RCC 7860 (cell line): ENCODE measurements around the gene TRIM37.
A peak's percentile ranks its signal among the peaks of the same experiment; 100 is the strongest.

ENCODE experiments used
- DNase-seq: peaks from one replicate; pipeline ENCODE4 v3.0.0-alpha.2; 2015; ENCODE audit warnings: low spot score
- FAIRE-seq: peaks from 2 replicates; lab custom pipeline; 2012; peaks lifted over from hg19 to GRCh38; lab: Jason Lieb, UNC

TRIM37 gene

DNA sequence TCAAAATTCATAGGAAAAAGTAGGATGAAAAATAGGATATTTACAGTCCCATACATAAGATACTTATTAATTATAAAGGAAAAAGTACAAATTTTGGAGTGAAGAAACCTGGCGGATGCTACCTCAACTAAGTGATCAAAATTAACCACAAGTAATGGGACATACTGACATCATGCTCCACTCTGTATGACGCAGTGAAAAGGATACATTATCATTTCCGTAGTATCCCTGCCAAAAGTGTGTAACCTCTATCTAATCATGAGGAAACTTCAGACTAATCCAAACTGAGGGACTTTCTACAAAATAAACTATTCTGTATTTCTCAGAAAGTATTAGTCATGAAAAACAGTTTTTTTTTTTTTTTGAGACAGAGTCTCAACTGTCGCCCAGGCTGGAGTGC, 60.5 kb downstream of the TRIM37 start:
- no peak for DNase-seq
- FAIRE-seq, result no peak

DNA sequence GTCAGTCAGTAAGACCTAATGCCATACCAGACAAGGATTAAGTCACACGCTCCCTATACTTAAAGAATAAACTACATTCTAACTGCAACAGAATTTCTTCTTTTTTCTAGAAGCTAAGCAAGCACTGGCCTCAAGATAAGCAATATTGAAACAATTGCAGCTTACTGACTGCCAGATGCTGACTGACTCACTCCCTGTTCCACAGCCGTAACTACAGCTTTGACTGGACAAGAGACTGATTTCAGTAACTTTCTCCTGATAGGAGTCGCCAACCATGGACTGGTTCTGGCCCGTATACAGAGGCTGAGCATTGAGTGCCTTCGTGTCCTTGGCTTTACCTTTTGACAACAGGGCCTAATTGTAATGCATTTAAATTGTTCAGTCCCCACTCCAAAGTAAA, 67.9 kb downstream of the TRIM37 start:
- FAIRE-seq, result no peak
- no peak for DNase-seq

DNA sequence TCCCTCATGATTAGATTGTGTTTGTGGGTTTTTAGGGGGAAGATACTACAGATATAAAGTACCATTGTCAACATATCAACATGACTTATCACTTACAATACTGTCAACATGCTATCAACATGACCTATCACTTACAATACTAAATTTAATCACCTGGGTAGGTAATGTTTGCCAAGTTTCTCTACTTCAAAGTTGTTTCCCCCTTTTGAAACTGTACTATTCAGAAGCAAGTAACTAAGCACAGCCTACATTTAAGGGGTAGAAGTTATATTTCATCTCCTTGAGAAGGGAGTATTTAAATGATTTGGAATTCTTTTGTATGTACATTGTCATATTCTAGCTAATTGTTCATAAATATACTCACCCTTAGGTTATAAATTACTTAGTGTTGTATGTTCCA, 68.7 kb downstream of the TRIM37 start:
- no peak for FAIRE-seq
- no peak for DNase-seq

DNA sequence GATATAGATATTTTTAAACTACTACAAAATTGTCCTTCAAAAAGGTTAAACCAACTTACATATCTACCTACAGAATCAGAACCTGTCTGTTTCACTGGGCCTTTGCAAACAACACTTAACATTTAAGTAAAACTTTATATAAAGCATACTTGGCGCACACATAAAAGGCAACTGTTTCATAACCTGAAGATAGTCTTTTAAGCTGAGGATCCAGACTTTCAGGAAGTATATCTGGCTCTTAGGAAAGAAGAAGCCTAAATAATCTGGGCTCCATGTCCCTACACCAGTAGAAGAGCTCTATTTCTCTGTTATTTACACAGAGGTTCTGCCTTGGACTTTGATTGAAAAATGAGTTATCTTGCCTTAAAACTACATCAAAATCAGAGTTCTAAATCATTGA, 75.9 kb downstream of the TRIM37 start:
- DNase-seq (no peak), FAIRE-seq (no peak)

DNA sequence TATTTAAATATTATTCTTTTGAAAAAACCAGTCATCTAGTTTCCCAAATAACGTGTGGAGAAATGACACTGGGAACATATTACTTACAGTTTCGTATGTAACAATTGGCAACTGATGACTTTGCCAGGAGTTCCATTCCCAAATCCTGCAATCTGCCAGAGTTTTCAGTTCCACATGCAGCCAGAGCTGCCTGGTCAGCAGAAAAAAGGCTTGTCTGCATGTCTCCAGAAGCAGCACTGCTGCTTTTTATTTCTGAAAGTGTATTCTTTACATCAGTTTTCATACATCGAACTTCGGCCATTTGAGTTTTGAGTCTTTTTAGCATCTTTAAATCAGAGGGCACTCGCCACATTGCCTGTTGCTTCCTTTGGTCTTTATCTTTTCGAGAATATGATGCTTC, 78.4 kb downstream of the TRIM37 start:
- FAIRE-seq (no peak), DNase-seq (no peak)

DNA sequence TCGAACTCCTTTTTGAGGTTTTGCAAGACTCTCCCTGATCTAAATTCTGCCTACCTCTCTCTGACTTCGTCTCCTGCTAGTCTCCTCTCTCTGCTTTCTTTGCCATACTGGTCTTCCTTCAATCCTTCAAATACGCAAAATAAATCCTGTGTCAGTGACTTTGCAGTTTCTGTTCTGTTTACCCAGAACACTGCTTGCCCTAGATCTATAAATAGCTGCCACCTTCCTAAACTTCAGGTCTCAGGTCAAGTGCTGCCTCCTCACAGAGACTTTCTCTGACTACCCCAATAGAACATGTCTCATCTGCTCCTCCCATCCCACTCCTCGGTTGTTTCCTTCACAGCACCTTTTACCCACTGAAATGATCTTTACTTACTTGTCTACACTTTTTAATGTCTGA, 78.9 kb downstream of the TRIM37 start:
- FAIRE-seq, result no peak
- no peak for DNase-seq

DNA sequence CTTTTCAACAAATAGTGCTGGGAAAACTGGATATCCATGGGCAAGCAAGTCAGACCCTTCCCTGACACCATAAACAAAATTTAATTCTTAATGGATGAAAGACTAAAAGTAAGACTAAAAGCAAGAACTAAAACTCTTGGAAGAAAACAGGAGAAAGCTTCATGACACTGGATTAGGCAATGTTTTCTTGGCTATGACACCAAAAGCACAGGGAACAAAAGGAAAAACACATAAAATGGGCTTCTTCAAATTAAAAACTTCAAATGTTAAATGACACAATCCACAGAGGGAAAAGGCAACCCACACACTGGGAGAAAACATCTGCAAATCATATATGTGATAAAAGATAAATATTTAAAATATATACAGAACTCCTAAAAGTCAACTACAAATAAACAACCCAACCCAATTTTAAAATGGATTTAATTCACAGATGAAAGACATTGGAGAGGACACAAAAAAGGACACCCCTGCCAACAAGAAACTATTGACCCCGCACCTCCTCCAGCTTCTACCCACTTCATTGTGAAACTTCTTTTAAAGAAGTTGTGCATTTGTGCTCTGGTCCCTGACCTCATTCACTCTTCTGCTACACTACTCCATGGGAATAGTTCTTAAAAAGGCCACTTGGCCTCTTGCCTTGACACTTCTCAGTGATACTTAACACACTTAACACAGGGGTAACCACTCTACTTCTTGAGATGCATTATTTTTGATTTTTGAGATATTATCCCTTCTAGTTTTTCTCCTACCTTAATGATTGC, 80.3 kb downstream of the TRIM37 start:
- FAIRE-seq (no peak), DNase-seq (no peak)

DNA sequence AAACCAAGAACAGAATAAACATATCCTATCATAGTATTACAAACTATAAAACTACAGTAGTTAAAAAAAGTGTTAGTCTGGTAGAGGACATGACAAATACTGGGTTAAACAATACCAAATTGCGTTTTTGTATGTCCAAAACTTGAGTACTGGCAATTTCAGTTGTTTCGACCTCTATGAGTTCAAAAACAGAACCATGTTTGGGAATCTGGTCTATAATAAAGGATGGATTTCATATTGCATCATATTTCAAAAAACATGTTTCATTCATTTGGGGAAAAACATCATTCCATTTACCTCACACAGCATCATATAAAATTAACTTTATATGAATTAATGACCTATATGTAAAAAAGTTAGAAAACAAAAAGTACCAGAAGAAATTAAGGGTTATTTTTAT, 81.8 kb downstream of the TRIM37 start:
- no peak for DNase-seq

DNA sequence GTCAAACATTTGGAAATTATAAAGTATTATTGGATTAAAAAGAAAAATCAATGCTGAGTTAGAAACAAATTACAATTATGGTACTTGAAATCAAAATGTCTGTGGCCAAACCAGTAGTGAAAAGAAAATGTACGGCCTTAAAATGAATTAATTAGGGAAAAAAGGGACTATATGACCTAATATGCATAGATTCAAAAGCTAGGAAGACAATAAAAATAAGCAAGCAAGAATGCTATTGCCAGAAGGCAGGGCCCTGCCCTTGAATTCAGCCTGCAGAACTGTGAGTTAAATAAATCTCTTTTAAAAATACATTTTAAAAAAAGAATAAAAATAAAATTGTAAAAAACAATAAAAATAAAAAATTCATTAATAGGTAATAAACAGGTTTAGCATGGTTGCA, 88.7 kb downstream of the TRIM37 start:
- FAIRE-seq, result no peak
- DNase-seq, result no peak

More for the DNA sequence above, 81.8 kb downstream of the TRIM37 start:
- FAIRE-seq, result no peak

DNA sequence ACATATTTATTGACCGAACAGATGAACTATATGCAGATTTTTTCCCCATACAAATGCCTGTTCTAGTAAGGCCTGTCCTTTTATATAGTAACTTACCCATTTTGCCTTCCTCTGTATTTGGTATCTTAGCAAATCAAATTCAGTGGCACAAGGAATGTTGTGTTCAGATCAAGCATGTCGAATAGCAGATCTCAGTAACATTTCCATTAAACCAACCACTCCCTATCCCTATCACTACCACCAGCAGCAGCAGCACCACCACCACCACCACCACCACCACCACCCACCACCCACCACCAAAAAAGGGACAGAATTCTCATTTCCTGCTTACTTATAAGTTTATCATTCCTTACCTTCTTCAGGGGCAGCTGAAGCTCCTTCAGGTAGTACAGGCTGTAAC, 94.7 kb downstream of the TRIM37 start:
- FAIRE-seq (no peak), DNase-seq (no peak)

DNA sequence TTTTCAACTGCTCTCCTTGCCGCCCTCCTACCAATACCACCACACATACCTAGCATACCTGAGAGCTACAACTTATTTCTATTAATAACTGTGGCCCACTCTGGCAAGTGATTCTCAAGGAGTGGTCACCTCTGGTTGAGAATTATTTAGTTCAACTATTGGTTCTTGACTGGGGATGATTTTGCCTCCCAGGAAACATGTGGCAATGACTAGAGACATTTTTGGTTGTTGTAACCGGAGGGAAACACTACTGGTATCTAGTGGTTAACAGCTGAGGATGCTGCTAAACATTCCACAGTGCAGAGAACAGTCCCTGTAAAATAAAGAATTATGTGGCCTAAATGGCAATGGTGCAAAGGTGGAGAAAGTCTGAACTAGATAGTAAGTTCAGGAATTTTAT, 96.7 kb downstream of the TRIM37 start:
- no peak for FAIRE-seq
- DNase-seq, result no peak

DNA sequence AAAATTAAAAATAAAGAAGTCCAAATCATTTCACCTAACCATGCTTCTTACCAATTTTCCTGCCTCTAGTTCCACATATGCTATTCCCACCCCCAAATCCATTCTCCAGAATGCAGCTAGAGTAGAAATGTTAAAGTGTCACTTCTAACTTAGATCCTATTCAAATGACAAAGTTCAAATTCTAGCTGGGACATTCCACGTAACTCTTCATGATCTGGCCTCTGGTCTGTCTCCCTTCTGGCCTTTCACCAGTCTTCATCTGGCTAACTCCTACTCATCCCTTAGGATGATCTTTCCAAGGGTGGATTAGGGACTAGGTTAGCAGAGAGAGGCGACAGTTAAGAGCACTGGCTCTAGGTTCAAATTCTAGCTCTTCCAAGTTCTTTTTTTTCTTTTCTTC, 97.9 kb downstream of the TRIM37 start:
- DNase-seq (no peak), FAIRE-seq (no peak)

DNA sequence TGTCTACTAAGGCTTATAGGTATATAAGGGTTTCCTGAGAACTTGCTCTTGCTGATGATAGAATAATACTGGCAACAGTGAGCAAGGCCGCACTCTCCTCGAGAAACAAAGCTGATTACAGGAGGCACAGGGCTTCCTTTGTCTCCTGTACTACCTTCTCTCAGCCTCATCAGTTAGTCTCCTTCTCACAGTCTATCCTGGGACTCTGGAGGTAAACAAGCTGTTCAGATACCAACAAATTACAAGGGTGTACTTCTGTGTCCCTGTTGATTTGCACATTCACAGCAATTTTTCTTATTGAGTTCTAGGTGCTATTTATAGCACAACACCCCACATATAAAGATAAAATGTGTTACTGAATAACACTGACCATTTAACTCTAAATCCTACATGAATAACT, 98.7 kb downstream of the TRIM37 start:
- DNase-seq, result no peak

DNA sequence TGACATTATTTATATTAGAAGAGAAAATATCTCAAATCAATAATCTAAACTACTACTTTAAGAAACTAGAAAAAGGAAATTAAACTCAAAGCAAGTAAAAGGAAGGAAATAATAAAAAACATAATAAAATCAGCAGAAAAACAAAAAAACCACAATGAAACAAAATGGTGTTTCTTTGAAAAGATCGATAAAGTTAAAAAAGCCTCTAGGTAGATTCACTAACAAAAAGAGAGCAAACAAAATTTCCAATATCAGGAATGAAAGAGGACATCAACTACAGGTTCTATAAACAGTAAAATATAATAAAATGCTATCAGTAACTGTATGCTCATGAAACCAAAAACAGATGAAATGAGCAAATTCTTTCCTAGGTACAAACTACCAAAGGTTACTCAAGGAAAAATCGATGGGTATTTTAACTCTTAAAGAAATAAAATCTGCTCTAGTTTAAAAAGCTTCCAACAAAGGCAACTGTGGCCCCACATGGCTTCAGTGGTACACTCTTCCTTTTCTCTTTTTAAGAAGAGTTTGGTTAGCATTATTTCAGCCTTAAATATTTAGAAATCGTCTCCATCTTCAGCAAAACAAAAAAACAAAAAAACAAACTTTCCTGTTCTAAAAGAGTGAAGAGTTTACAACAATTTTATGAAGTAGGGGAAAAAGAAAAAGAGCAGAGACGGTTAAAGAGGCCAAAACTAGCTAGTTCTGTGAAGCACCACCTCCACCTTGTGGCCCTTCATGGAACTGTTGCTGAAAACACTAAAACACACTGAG, 102.2 kb downstream of the TRIM37 start:
- DNase-seq, result peak; percentile 33
- FAIRE-seq, result peak; percentile 76

More for the DNA sequence above, 98.7 kb downstream of the TRIM37 start:
- no peak for FAIRE-seq

DNA sequence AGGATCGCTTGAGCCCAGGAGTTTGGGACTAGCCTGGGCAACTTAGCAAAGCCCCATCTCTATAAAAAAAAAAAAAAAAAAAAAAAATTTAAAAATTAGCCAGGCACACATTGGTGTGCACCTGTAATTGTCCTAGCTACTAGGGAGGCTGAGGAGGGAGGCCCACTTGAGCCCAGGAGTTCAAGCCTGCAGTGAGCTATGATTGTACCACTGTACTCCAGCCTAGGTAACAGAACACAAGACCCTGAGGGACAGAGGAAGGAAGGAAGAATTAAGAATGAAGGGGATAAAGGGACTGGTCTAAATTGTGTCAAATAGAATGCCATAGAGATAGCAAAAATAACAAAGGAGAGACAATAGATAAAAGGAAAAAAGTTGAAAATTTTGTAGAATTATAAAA, 102.8 kb downstream of the TRIM37 start:
- FAIRE-seq, result no peak
- no peak for DNase-seq

DNA sequence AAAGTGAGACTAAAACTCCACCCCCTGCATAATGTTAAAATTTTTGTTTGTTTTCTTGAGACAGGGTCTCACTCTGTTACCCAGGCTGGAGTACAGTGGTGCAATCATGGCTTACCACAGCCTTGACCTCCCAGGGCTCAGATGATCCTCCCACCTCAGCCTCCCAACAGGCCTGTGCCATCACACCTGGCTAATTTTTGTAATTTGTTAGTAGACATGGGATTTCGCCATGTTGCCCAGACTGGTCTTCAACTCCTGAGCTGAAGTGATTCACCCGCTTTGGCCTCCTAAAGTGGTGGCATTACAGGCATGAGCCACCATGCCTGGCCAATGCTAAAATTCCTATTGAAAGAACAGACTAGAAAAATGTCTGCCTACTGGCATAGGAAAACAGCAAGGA, 103.8 kb downstream of the TRIM37 start:
- DNase-seq, result peak; percentile 31
- no peak for FAIRE-seq

DNA sequence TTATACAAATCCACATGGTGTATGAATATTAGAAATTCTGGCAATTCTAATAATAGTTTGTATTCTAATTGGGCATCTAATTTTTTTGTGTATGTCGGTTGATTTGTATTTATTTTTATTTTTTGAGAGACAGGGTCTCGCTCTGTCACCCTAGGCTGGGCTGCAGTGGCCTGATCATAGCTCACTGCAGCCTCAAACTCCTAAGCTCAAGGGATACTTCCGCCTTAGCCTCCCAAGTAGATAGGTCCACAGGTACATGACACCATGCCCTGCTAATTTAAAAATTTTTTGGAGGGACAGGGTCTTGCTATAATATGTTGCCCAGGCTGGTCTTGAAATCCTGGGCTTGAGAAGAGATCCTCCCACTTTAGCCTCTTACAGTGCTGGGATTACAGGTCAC, 104.6 kb downstream of the TRIM37 start:
- DNase-seq (no peak), FAIRE-seq (no peak)

DNA sequence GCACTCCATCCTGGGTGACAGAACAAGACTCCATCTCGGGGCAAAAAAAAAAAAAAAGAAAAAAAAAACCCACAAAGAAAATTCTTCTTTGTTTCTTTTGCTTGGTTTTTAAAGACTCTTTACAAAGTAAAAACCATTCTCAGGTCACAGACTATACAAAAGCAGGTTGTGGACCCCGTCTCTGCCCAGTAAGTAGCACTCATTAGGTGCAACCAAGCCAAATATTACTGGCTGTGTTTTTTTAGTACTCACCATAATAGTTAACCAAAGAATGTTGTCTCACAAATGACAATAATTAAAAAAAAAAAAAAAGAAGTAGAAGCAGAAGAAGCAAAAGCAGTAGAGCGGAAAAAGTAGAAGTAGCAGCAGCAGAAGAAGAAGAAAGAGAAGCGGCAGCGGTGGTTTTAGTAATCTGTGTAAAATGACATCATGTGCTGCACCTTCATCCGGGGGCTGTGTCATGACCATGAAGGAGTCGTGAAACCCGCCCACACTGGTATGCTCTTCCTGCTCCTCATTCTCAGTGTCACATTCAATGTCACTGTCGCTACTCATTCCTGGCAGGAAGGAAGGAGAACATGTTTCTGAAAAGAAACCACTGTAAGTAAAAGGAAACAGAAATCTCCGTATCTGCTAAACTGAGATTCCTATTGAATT, 105.4 kb downstream of the TRIM37 start:
- FAIRE-seq (peak; percentile 79), DNase-seq (peak; percentile 79)

DNA sequence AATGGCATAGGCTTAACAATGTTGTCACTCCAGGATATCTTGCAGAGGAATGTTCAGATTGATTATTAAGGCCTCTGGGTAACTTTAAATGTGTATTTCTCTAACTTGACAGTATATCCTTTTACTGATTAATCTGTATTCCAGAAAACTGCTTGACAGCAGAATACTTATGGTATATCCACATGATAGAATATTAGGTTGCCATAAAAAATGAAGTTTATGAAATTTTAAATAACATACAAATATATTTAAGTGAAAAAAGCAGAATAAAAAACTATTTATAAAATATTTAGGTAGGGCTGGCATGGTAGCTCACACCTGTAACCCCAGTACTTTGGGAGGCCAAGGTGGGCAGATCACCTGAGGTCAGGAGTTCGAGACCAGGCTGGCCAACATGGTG, 106.7 kb downstream of the TRIM37 start:
- no peak for FAIRE-seq

DNA sequence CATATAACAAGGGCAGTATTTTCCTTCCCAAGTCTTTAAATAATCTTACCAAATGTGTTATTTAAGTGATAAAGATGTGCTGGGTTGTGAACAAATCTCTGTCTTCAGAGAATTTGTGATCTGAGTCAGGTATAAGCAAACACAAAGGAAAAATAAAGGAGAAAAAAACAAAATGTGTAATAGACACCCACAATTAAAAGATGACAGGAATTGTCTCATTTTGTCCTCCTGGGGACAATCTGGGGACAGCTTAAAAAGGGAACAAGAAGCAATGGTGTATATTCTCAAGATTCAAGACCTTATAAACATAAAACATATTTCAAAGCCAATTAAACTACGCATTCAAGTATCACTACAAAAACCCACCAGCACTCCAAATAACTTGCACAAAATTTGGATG, 107.2 kb downstream of the TRIM37 start:
- FAIRE-seq (no peak), DNase-seq (no peak)

More for the DNA sequence above, 106.7 kb downstream of the TRIM37 start:
- DNase-seq, result no peak

DNA sequence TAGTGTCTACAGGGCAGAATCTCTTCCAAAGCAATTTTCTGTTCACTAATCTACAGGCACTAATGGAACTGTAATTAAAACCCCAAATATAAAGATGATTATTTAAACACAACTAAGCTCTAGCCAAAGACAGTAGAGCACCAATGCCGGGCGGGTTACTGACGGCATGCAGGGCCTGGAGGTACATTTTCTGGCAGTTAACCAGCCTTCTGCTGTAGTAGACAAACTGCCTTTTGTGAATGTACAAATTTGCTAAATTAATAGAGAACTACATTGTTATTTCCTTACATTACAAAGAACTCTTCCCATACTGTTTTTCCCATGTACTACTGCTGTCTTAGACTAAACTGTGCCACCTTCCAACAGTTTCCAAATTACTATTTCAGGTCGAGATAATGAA, 107.8 kb downstream of the TRIM37 start:
- no peak for DNase-seq
- FAIRE-seq, result no peak
